NCI-H446 (cell line): ENCODE measurements around the gene HOXC13.

ENCODE experiments used
- DNase-seq, 2 experiments: peaks; one replicate each; lab custom pipeline; 2025; lab: John Stamatoyannopoulos, UW

The HOXC13 gene

GRCh38 chr12:53995378-53996239 is 57.0 kb downstream of the HOXC13 start:
- DNase-seq, result no peak
